ENCODE data around the gene RNLS.
"Not testable (repeated sequence)": the region's sequence is repeated elsewhere in the genome, so short reads cannot be mapped to it uniquely, and the experiment has no call there.

The RNLS gene

DNA sequence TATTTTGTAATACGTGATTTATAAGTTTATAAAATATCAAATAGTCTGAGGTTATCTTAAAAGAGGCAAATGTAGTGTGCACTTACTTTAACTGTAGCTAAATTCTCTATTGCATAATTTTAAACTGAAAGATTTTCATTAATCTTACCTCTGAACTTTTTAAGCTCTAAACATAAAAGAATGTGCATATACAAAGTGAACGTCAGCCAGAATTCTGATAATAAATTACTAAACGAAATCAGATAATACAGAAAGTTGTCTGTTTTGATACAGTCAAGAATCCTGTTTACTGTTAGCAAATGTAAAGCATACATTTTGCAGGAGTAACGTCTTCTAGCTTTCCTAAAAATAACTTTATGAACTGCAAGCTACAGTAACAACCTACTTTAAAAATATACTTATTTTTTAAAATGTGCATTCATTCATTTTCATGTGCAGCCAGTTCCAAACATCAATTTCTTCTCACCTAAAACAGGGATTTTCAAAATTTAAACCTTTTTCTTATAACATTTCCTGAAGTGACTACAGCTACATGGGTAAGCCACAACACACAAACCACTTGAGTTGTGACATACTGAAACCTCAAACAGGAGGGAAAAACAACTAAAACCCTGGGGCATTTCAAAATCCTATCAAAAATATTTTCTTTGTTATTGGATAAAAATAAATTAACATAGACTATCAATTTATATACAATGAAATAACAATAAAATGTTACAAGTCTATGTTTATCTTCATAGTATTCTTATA lies 92.7 kb downstream of the RNLS start:
- Histone ChIP-seq H3K9ac (ENCODE audit: low read length) (no peak overlapping the region), H3K27ac (ENCODE audit: low read depth, low read length, poor library complexity, severe bottlenecking) (no peak overlapping the region), H3K4me2 (ENCODE audit: low read length) (no peak overlapping the region), H2AFZ (ENCODE audit: low read length) (no peak overlapping the region), H3K79me2 (ENCODE audit: insufficient read depth, low read length) (no peaks in the 10 kb centered on the region), H3K4me3 (ENCODE audit: low read depth, low read length, poor library complexity, severe bottlenecking) (no peak overlapping the region), H3K36me3 (ENCODE audit: insufficient read depth, low read length) (no peaks in the 10 kb centered on the region), H3K9me2 (ENCODE audit: low read depth, low read length) (no peaks in the 10 kb centered on the region), H3K9me3 (ENCODE audit: low read length) (no peaks in the 10 kb centered on the region), H4K20me1 (ENCODE audit: insufficient read depth, low read length) (no peaks in the 10 kb centered on the region), H3F3A (ENCODE audit: insufficient read depth, low read length) (no peaks in the 10 kb centered on the region), H3K27me3 (ENCODE audit: insufficient read depth, low read length) (no peaks in the 10 kb centered on the region), H3K4me1 (ENCODE audit: insufficient read depth, low read length, severe bottlenecking) (peaks cover 12% of the 10 kb centered on the region)
- no peak for TF ChIP-seq EZH2 (IDR thresholded peaks at IDR 0.05; ENCODE audit: borderline replicate concordance, low read length)
- TF ChIP-seq, protein P1, sequence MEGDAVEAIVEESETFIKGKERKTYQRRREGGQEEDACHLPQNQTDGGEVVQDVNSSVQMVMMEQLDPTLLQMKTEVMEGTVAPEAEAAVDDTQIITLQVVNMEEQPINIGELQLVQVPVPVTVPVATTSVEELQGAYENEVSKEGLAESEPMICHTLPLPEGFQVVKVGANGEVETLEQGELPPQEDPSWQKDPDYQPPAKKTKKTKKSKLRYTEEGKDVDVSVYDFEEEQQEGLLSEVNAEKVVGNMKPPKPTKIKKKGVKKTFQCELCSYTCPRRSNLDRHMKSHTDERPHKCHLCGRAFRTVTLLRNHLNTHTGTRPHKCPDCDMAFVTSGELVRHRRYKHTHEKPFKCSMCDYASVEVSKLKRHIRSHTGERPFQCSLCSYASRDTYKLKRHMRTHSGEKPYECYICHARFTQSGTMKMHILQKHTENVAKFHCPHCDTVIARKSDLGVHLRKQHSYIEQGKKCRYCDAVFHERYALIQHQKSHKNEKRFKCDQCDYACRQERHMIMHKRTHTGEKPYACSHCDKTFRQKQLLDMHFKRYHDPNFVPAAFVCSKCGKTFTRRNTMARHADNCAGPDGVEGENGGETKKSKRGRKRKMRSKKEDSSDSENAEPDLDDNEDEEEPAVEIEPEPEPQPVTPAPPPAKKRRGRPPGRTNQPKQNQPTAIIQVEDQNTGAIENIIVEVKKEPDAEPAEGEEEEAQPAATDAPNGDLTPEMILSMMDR (IDR thresholded peaks at IDR 0.05; ENCODE audit: low read length): no peak

GRCh38 chr10:88489107-88489506 lies 94.0 kb downstream of the RNLS start:
- Histone ChIP-seq H3K27me3 (ENCODE audit: insufficient read depth, low read length) (no peaks in the 10 kb centered on the region), H4K20me1 (ENCODE audit: insufficient read depth, low read length) (no peaks in the 10 kb centered on the region)
- no peak for TF ChIP-seq EZH2 (IDR thresholded peaks at IDR 0.05; ENCODE audit: borderline replicate concordance, low read length)
- TF ChIP-seq, protein P1 (IDR thresholded peaks at IDR 0.05; ENCODE audit: low read length): no peak

GRCh38 chr10:88486816-88487215 lies 96.3 kb downstream of the RNLS start:
- H2AFZ ChIP-seq (ENCODE audit: low read length); H3K4me1 ChIP-seq (ENCODE audit: insufficient read depth, low read length, severe bottlenecking); H3K9me2 ChIP-seq (ENCODE audit: low read depth, low read length); H4K20me1 ChIP-seq (ENCODE audit: insufficient read depth, low read length); H3F3A ChIP-seq (ENCODE audit: insufficient read depth, low read length); H3K4me2 ChIP-seq (ENCODE audit: low read length); H3K9ac ChIP-seq (ENCODE audit: low read length); H3K27me3 ChIP-seq (ENCODE audit: insufficient read depth, low read length); H3K79me2 ChIP-seq (ENCODE audit: insufficient read depth, low read length); H3K9me3 ChIP-seq (ENCODE audit: low read length); H3K36me3 ChIP-seq (ENCODE audit: insufficient read depth, low read length); H3K27ac ChIP-seq (ENCODE audit: low read depth, low read length, poor library complexity, severe bottlenecking); H3K4me3 ChIP-seq (ENCODE audit: low read depth, low read length, poor library complexity, severe bottlenecking): not testable (repeated sequence)

More at GRCh38 chr10:88489107-88489506, 94.0 kb downstream of the RNLS start:
- Histone ChIP-seq H3K4me3 (ENCODE audit: low read depth, low read length, poor library complexity, severe bottlenecking) (no peak overlapping the region), H3K36me3 (ENCODE audit: insufficient read depth, low read length) (no peaks in the 10 kb centered on the region), H3K9me2 (ENCODE audit: low read depth, low read length) (no peaks in the 10 kb centered on the region), H3K9me3 (ENCODE audit: low read length) (no peaks in the 10 kb centered on the region), H2AFZ (ENCODE audit: low read length) (no peak overlapping the region), H3K4me2 (ENCODE audit: low read length) (no peak overlapping the region), H3K4me1 (ENCODE audit: insufficient read depth, low read length, severe bottlenecking) (peaks cover 8% of the 10 kb centered on the region), H3K79me2 (ENCODE audit: insufficient read depth, low read length) (no peaks in the 10 kb centered on the region), H3K9ac (ENCODE audit: low read length) (no peak overlapping the region), H3F3A (ENCODE audit: insufficient read depth, low read length) (no peaks in the 10 kb centered on the region), H3K27ac (ENCODE audit: low read depth, low read length, poor library complexity, severe bottlenecking) (no peak overlapping the region)

DNA sequence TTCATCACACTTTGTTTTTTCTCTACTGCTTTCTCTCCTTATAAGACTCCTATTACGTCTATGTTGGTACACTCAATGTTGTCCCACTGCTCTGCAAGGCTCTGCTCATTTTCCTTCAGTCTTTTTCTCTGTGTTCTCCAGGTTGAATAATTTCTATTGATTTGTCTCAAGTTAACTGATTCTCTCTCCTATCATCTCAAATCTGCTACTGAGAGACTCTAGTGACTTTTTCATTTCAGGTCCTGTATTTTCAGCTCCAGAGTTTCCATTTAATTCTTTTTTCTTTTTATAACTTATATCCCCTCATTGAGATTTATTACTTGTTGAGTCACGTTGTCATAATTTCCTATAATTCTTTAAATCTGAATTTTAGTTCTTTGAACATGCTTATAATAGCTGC lies 100.9 kb downstream of the RNLS start:
- no peaks in the 10 kb centered on the region for H3K27me3 ChIP-seq (ENCODE audit: insufficient read depth, low read length)
- no peaks in the 10 kb centered on the region for H3K9me3 ChIP-seq (ENCODE audit: low read length)
- no peak overlapping the region for H3K4me2 ChIP-seq (ENCODE audit: low read length)
- H3K36me3 ChIP-seq (ENCODE audit: insufficient read depth, low read length): no peaks in the 10 kb centered on the region
- H3F3A ChIP-seq (ENCODE audit: insufficient read depth, low read length): no peaks in the 10 kb centered on the region
- H3K9me2 ChIP-seq (ENCODE audit: low read depth, low read length): no peaks in the 10 kb centered on the region
- H4K20me1 ChIP-seq (ENCODE audit: insufficient read depth, low read length): no peaks in the 10 kb centered on the region
- no peak overlapping the region for H3K27ac ChIP-seq (ENCODE audit: low read depth, low read length, poor library complexity, severe bottlenecking)
- TF ChIP-seq, protein P1 (IDR thresholded peaks at IDR 0.05; ENCODE audit: low read length): no peak
- TF ChIP-seq EZH2 (IDR thresholded peaks at IDR 0.05; ENCODE audit: borderline replicate concordance, low read length): no peak
- no peaks in the 10 kb centered on the region for H3K4me1 ChIP-seq (ENCODE audit: insufficient read depth, low read length, severe bottlenecking)
- H2AFZ ChIP-seq (ENCODE audit: low read length): no peak overlapping the region
- H3K9ac ChIP-seq (ENCODE audit: low read length): no peak overlapping the region
- H3K4me3 ChIP-seq (ENCODE audit: low read depth, low read length, poor library complexity, severe bottlenecking): no peak overlapping the region
- H3K79me2 ChIP-seq (ENCODE audit: insufficient read depth, low read length): no peaks in the 10 kb centered on the region

Measured in OCI-LY1 (cell line).